MM.1S (cell line): ENCODE data around the gene PSMA5.
A peak's percentile ranks its signal among the peaks of the same experiment; 100 is the strongest.
"Not testable (repeated sequence)": the region's sequence is repeated elsewhere in the genome, so short reads cannot be mapped to it uniquely, and the experiment has no call there.

ENCODE experiments used
- DNase-seq: peaks from one replicate; pipeline ENCODE4 v3.0.0-alpha.2; 2015
- H2AFZ ChIP-seq: fragments of 300-600 bp; sonication (generic); 2 replicates; pipeline ENCODE4 v1.6.0; 2016; ENCODE audit warnings: antibody characterized with exemption, low read length
- H3F3A ChIP-seq: fragments of 300-600 bp; sonication (generic); 2 replicates; pipeline ENCODE4 v1.6.1; 2016; ENCODE audit warnings: mild to moderate bottlenecking, antibody characterized with exemption, low read length, moderate library complexity, mixed read lengths; ENCODE audit not compliant: insufficient read depth
- H3K27ac ChIP-seq: fragments of 300-600 bp; sonication (generic); 2 replicates; pipeline ENCODE4 v1.5.1; 2016; ENCODE audit warnings: mild to moderate bottlenecking, low read length
- H3K27me3 ChIP-seq: fragments of 300-600 bp; sonication (generic); replicated peaks from 2 replicates; pipeline ENCODE4 v1.6.0; 2016; ENCODE audit warnings: low read length; ENCODE audit not compliant: insufficient read depth
- H3K36me3 ChIP-seq: fragments of 300-600 bp; sonication (generic); replicated peaks from 2 replicates; pipeline ENCODE4 v1.6.1; 2016; ENCODE audit warnings: mild to moderate bottlenecking, low read length, mixed read lengths; ENCODE audit not compliant: insufficient read depth
- H3K4me1 ChIP-seq: fragments of 300-600 bp; sonication (generic); 2 replicates; pipeline ENCODE4 v1.6.1; 2016; ENCODE audit warnings: low read length, mixed read lengths
- H3K4me2 ChIP-seq: fragments of 300-600 bp; sonication (generic); 2 replicates; pipeline ENCODE4 v1.6.0; 2016; ENCODE audit warnings: low read depth, low read length
- H3K4me3 ChIP-seq: fragments of 300-600 bp; sonication (generic); 2 replicates; pipeline ENCODE4 v1.5.1; 2016; ENCODE audit warnings: low read length, mixed read lengths
- H3K79me2 ChIP-seq: fragments of 300-600 bp; sonication (generic); 2 replicates; pipeline ENCODE4 v1.6.1; 2016; ENCODE audit warnings: mixed run types, low read length, mixed read lengths
- H3K9ac ChIP-seq: fragments of 300-600 bp; sonication (generic); 2 replicates; pipeline ENCODE4 v1.6.1; 2016; ENCODE audit warnings: low read length, mixed read lengths
- H3K9me2 ChIP-seq: fragments of 300-600 bp; sonication (generic); replicated peaks from 2 replicates; pipeline ENCODE4 v1.6.1; 2016; ENCODE audit warnings: mild to moderate bottlenecking, low read length, mixed read lengths; ENCODE audit not compliant: insufficient read depth
- H3K9me3 ChIP-seq: fragments of 300-600 bp; sonication (generic); replicated peaks from 2 replicates; pipeline ENCODE4 v1.6.1; 2016; ENCODE audit warnings: mild to moderate bottlenecking, low read length, mixed read lengths; ENCODE audit not compliant: insufficient read depth
- H4K20me1 ChIP-seq: fragments of 300-600 bp; sonication (generic); 2 replicates; pipeline ENCODE4 v1.6.1; 2016; ENCODE audit warnings: mild to moderate bottlenecking, low read length, moderate library complexity, mixed read lengths; ENCODE audit not compliant: insufficient read depth
- EZH2 ChIP-seq: fragments of 300-600 bp; sonication (generic); optimal IDR thresholded peaks from 2 replicates; pipeline ENCODE3; 2017; ENCODE audit warnings: low read depth, mild to moderate bottlenecking, antibody characterized with exemption, low read length, mixed read lengths
- EZH2phosphoT487 ChIP-seq: fragments of 300-600 bp; sonication (generic); IDR thresholded peaks from 2 replicates; pipeline ENCODE4 v1.6.1; 2018; ENCODE audit warnings: antibody characterized with exemption, low read length
- TF ChIP-seq, protein P1 (sequence below): fragments of 300-600 bp; sonication (generic); IDR thresholded peaks from 2 replicates; pipeline ENCODE4 v1.5.1; 2016; ENCODE audit warnings: antibody characterized with exemption, low read length, mixed read lengths

The PSMA5 gene

DNA sequence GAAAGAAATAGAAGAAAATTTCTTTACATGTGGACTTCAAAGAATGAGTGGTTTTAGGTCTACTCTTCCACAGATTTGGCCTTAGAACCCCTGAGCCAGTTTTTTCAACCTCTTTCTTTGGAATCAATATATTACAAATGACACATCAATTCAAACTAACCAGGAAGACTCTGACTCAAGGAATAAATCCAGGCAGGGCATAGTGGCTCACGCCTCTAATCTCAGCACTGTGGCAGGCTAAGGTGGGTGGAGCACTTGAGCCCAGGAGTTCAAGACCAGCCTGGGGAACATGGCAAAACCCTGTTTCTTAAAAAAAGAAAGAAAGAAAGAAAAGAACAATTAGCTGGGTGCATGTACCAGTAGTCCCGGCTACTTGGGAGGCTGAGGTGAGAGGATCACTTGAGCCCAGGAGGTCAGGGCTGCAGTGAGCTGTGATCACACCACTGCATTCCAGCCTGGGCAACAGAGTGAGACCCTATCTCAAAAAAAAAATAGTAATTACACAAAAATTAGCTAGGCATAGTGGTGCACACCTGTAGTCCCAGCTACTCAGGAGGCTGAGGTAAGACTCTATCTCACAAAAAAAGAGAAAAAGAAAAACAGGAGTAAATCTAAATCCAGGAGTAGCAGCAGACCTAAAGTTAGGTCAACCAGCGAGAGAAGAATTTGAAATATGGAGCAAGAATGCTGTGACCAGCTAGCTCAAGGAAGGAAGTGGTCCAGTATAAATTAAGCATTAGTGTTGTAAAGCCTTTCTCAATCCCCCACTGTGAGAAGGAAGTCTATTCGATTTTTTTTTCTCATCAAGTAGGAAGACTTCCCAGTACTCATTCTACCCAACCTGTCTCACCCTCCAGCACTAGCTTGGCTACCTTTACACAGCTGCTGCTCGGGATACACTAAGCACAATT, 30.4 kb downstream of the PSMA5 start:
- Histone ChIP-seq H2AFZ (no peak overlapping the region), H3F3A (peaks cover 11% of the 10 kb centered on the region), H3K9ac (no peak overlapping the region), H4K20me1 (no peaks in the 10 kb centered on the region), H3K36me3 (no peaks in the 10 kb centered on the region), H3K4me2 (peak overlapping the region; percentile 45; the same call in 1 of the 2 replicates), H3K27me3 (no peaks in the 10 kb centered on the region), H3K79me2 (peaks cover 12% of the 10 kb centered on the region; the same call in 1 of the 2 replicates), H3K4me3 (no peak overlapping the region), H3K4me1 (peaks cover 19% of the 10 kb centered on the region; the same call in 1 of the 2 replicates), H3K9me3 (no peaks in the 10 kb centered on the region), H3K27ac (no peak overlapping the region), H3K9me2 (no peaks in the 10 kb centered on the region)
- TF ChIP-seq, protein P1, sequence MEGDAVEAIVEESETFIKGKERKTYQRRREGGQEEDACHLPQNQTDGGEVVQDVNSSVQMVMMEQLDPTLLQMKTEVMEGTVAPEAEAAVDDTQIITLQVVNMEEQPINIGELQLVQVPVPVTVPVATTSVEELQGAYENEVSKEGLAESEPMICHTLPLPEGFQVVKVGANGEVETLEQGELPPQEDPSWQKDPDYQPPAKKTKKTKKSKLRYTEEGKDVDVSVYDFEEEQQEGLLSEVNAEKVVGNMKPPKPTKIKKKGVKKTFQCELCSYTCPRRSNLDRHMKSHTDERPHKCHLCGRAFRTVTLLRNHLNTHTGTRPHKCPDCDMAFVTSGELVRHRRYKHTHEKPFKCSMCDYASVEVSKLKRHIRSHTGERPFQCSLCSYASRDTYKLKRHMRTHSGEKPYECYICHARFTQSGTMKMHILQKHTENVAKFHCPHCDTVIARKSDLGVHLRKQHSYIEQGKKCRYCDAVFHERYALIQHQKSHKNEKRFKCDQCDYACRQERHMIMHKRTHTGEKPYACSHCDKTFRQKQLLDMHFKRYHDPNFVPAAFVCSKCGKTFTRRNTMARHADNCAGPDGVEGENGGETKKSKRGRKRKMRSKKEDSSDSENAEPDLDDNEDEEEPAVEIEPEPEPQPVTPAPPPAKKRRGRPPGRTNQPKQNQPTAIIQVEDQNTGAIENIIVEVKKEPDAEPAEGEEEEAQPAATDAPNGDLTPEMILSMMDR: no peak
- TF ChIP-seq EZH2phosphoT487 (no peak), EZH2 (no peak)
- no peak for DNase-seq

DNA sequence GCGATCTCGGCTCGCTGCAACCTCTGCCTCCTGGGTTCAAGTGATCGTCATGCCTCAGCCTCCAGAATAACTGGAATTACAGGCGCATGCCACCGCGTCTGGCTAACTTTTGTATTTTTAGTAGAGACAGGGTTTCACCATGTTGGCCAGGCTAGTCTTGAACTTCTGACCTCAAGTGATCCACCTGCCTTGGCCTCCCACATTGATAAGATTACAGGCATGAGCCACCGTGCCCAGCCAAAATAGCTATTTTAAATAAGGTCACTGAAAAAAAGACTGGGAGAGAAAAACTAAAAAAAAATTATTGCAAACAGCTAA, 31.0 kb downstream of the PSMA5 start:
- not testable (repeated sequence) for H3K27ac ChIP-seq, H3K9ac ChIP-seq, H3K27me3 ChIP-seq, DNase-seq, H3K4me2 ChIP-seq, H3K9me3 ChIP-seq, H2AFZ ChIP-seq, H4K20me1 ChIP-seq, H3K36me3 ChIP-seq, H3K9me2 ChIP-seq, H3K4me3 ChIP-seq
- peaks cover 17% of the 10 kb centered on the region for H3K79me2 ChIP-seq
- peaks cover 11% of the 10 kb centered on the region for H3F3A ChIP-seq
- H3K4me1 ChIP-seq: peaks cover 21% of the 10 kb centered on the region; the same call in 1 of the 2 replicates

DNA sequence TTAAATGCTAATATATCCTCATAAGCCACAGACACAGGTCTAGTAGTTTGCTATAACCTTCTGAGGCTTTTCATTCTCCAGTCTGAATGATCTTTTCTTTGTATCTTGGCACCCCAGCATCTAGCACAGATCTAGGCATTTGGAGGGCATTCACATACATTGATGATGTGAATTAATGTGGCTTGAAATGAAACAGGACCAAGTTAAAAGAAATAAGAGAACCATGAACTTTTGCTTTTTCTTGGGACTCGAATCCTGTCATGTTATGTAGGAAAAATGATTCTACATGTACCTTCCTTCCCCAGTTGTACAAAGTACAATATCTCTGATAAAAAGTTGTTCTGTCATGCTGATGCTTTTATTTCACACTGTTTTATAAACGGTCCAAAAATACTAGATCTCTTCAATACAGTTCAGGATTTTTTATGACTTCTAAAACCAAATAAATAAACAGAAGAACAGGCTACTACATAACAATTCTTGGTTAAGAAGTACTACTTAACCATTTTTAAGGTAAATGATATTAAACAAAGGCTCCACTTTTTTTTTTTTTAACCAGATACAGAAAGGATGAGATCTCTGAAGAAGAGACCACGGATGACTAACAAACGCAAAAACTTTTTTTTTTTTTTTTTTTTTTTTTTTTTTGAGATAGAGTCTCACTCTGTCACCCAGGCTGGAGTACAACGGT, 31.5 kb downstream of the PSMA5 start:
- peaks cover 21% of the 10 kb centered on the region; the same call in 1 of the 2 replicates for H3K4me1 ChIP-seq
- no peak overlapping the region for H3K9ac ChIP-seq
- no peaks in the 10 kb centered on the region for H3K36me3 ChIP-seq
- H3K9me2 ChIP-seq: no peaks in the 10 kb centered on the region
- TF ChIP-seq EZH2phosphoT487 (no peak), EZH2 (no peak)
- TF ChIP-seq, protein P1: no peak
- no peak overlapping the region for H3K27ac ChIP-seq
- H3K79me2 ChIP-seq: peaks cover 22% of the 10 kb centered on the region
- no peaks in the 10 kb centered on the region for H3K9me3 ChIP-seq
- no peaks in the 10 kb centered on the region for H3K27me3 ChIP-seq
- no peaks in the 10 kb centered on the region for H4K20me1 ChIP-seq
- H3K4me2 ChIP-seq: no peak overlapping the region
- H2AFZ ChIP-seq: no peak overlapping the region
- DNase-seq: no peak
- H3F3A ChIP-seq: peaks cover 11% of the 10 kb centered on the region
- H3K4me3 ChIP-seq: no peak overlapping the region
